H1 (cell line): Measurements from ENCODE around the gene RYK. TPM values are rescaled to one million over a fixed set of nuclear protein-coding genes. Genes with fewer than 3 reads are reported as not detected.

ENCODE experiments used
- CTCF ChIA-PET: fragments of 300-600 bp; sonication (Branson Sonifier 250); formaldehyde crosslinking; loops from one replicate; lab custom pipeline; 2021; ENCODE audit not compliant: partially characterized antibody; lab: Charles Lee
- POLR2A ChIA-PET: fragments of 300-600 bp; sonication (Branson Sonifier 250); formaldehyde crosslinking; loops from one replicate; lab custom pipeline; 2021; ENCODE audit warnings: inconsistent platforms; ENCODE audit not compliant: partially characterized antibody; lab: Charles Lee
- DNase-seq, 2 experiments: peaks; one replicate each; pipeline versions ENCODE4 v3.0.0 to v3.0.0-alpha.2; 2010 to 2022; ENCODE audit warnings: low spot score in 2 of 2, low read depth in 1 of 2, mixed read lengths in 1 of 2
- FAIRE-seq: peaks from 2 replicates; lab custom pipeline; 2011; peaks lifted over from hg19 to GRCh38; lab: Jason Lieb, UNC
- H2AFZ ChIP-seq: 2 replicates; pipeline ENCODE4 v1.8.1; 2012; ENCODE audit warnings: low read length, inconsistent platforms
- H2AK5ac ChIP-seq: 2 replicates; pipeline ENCODE4 v1.6.1; 2013; ENCODE audit warnings: low read depth, low read length
- H2BK120ac ChIP-seq: replicated peaks from 2 replicates; pipeline ENCODE3; 2013; ENCODE audit warnings: low read depth, low read length, inconsistent platforms
- H2BK12ac ChIP-seq: 2 replicates; pipeline ENCODE4 v1.6.1; 2013; ENCODE audit warnings: low read depth, low read length
- H2BK15ac ChIP-seq: 2 replicates; pipeline ENCODE4 v1.6.1; 2013; ENCODE audit warnings: low read length
- H2BK20ac ChIP-seq: 2 replicates; pipeline ENCODE4 v1.6.1; 2013; ENCODE audit warnings: low read length
- H2BK5ac ChIP-seq: 2 replicates; pipeline ENCODE4 v1.6.1; 2013; ENCODE audit warnings: low read depth, low read length
- H3K14ac ChIP-seq: 2 replicates; pipeline ENCODE4 v1.6.1; 2013; ENCODE audit warnings: inconsistent platforms; ENCODE audit not compliant: insufficient read length
- H3K18ac ChIP-seq: 2 replicates; pipeline ENCODE4 v1.6.1; 2013; ENCODE audit warnings: low read length; ENCODE audit errors: extremely low read depth
- H3K23ac ChIP-seq: 2 replicates; pipeline ENCODE4 v1.6.1; 2013; ENCODE audit warnings: inconsistent platforms; ENCODE audit not compliant: insufficient read length
- H3K23me2 ChIP-seq: 2 replicates; pipeline ENCODE4 v1.6.1; 2013; ENCODE audit warnings: low read depth, low read length
- H3K27ac ChIP-seq: 2 replicates; pipeline ENCODE4 v1.6.1; 2011; ENCODE audit warnings: low read depth, low read length, inconsistent platforms
- H3K27me3 ChIP-seq, 4 experiments: replicated peaks in 1 of 4; 1 replicate in 1 of 4; 2 replicates in 3 of 4; pipeline versions ENCODE4 v1.6.1 to v1.8.1; 2011 to 2013; ENCODE audit warnings: low read length in 3 of 4, mild to moderate bottlenecking in 3 of 4, inconsistent platforms in 2 of 4, mixed read lengths in 2 of 4, moderate library complexity in 1 of 4; ENCODE audit not compliant: control insufficient read depth in 3 of 4, insufficient read depth in 3 of 4; ENCODE audit errors: extremely low read depth in 1 of 4
- H3K36me3 ChIP-seq, 4 experiments: 2 replicates each; pipeline versions ENCODE4 v1.6.1 to v1.8.1; 2011 to 2013; ENCODE audit warnings: mild to moderate bottlenecking in 4 of 4, low read length in 3 of 4, moderate library complexity in 2 of 4, control low read depth in 1 of 4, inconsistent platforms in 1 of 4; ENCODE audit not compliant: insufficient read depth in 4 of 4, control insufficient read depth in 2 of 4
- H3K4ac ChIP-seq: replicated peaks from 2 replicates; pipeline ENCODE3; 2013; ENCODE audit warnings: low read length, low read depth, mixed read lengths, inconsistent platforms; ENCODE audit not compliant: insufficient read length
- H3K4me1 ChIP-seq, 4 experiments: replicated peaks in 1 of 4; 1 replicate in 1 of 4; 2 replicates in 3 of 4; pipeline versions ENCODE4 v1.6.1 to v1.8.1; 2011 to 2013; ENCODE audit warnings: low read length in 3 of 4, inconsistent platforms in 2 of 4, mixed read lengths in 1 of 4; ENCODE audit not compliant: insufficient read depth in 4 of 4, control insufficient read depth in 3 of 4
- H3K4me2 ChIP-seq, 2 experiments: 2 replicates each; pipeline versions ENCODE4 v1.6.1 to v1.8.1; 2011 to 2013; ENCODE audit warnings: low read depth in 2 of 2, low read length in 2 of 2, control low read depth in 1 of 2, inconsistent platforms in 1 of 2, mild to moderate bottlenecking in 1 of 2; ENCODE audit not compliant: insufficient read depth in 1 of 2
- H3K4me3 ChIP-seq, 4 experiments: fragments of 200-600, 300-600 bp in 1 of 4; sonication (generic), shearing (Covaris generic), sonication (Bioruptor Twin) in 1 of 4; 2 replicates each; pipeline versions ENCODE4 v1.5.1 to v1.8.1; 2011 to 2016; ENCODE audit warnings: low read length in 4 of 4, low read depth in 3 of 4, control low read depth in 2 of 4, inconsistent platforms in 2 of 4, mild to moderate bottlenecking in 2 of 4, mixed read lengths in 1 of 4, moderate library complexity in 1 of 4; ENCODE audit not compliant: insufficient read depth in 2 of 4; ENCODE audit errors: extremely low read depth in 1 of 4
- H3K56ac ChIP-seq: replicated peaks from 2 replicates; pipeline ENCODE3; 2013; ENCODE audit warnings: low read depth, mild to moderate bottlenecking, mixed read lengths, low read length, inconsistent platforms; ENCODE audit not compliant: insufficient read length
- H3K79me1 ChIP-seq: 2 replicates; pipeline ENCODE4 v1.6.1; 2013; ENCODE audit warnings: low read depth, low read length, control low read depth
- H3K79me2 ChIP-seq, 2 experiments: 2 replicates each; pipeline versions ENCODE4 v1.6.1 to v1.8.1; 2012 to 2013; ENCODE audit warnings: low read length in 2 of 2, mild to moderate bottlenecking in 2 of 2, inconsistent platforms in 1 of 2; ENCODE audit not compliant: insufficient read depth in 2 of 2, control insufficient read depth in 1 of 2
- H3K9ac ChIP-seq, 4 experiments: replicated peaks in 1 of 4; 1 replicate in 1 of 4; 2 replicates in 3 of 4; pipeline versions ENCODE4 v1.6.1 to v1.8.1; 2011 to 2013; ENCODE audit warnings: low read depth in 3 of 4, low read length in 3 of 4, control low read depth in 2 of 4, mild to moderate bottlenecking in 2 of 4, moderate library complexity in 2 of 4, inconsistent platforms in 1 of 4; ENCODE audit errors: extremely low read depth in 1 of 4
- H3K9me3 ChIP-seq, 2 experiments: 2 replicates each; pipeline versions ENCODE4 v1.6.1 to v1.8.1; 2012 to 2013; ENCODE audit warnings: mild to moderate bottlenecking in 2 of 2, moderate library complexity in 2 of 2, control low read depth in 1 of 2, inconsistent platforms in 1 of 2, low read depth in 1 of 2, low read length in 1 of 2, mixed read lengths in 1 of 2; ENCODE audit not compliant: insufficient read depth in 2 of 2
- H4K20me1 ChIP-seq, 2 experiments: replicated peaks in 1 of 2; 2 replicates each; pipeline versions ENCODE3 to v1.8.1; 2011 to 2013; ENCODE audit warnings: inconsistent platforms in 2 of 2, low read length in 2 of 2, mild to moderate bottlenecking in 1 of 2; ENCODE audit not compliant: insufficient read depth in 2 of 2, control insufficient read depth in 1 of 2
- H4K5ac ChIP-seq: 2 replicates; pipeline ENCODE4 v1.6.1; 2013; ENCODE audit warnings: low read length, low read depth, mixed read lengths, inconsistent platforms; ENCODE audit not compliant: insufficient read length
- H4K8ac ChIP-seq: 2 replicates; pipeline ENCODE4 v1.8.0; 2013; ENCODE audit warnings: mild to moderate bottlenecking, moderate library complexity, low read length, inconsistent platforms; ENCODE audit not compliant: insufficient read depth; ENCODE audit errors: extremely low read depth
- H4K91ac ChIP-seq: replicated peaks from 2 replicates; pipeline ENCODE3; 2013; ENCODE audit warnings: low read length, mixed read lengths, inconsistent platforms; ENCODE audit not compliant: insufficient read length
- BRCA1 ChIP-seq: IDR thresholded peaks from 2 replicates; pipeline ENCODE4 v1.6.1; 2012; ENCODE audit warnings: low read depth, low read length, improper control_type of control experiment
- CHD2 ChIP-seq: IDR thresholded peaks from 2 replicates; pipeline ENCODE4 v1.6.1; 2012; ENCODE audit warnings: low read length, improper control_type of control experiment
- EZH2 ChIP-seq: fragments of 200-600 bp; sonication (generic); IDR thresholded peaks from 2 replicates; pipeline ENCODE4 v1.7.1; 2012; ENCODE audit warnings: low read depth, mild to moderate bottlenecking, moderate library complexity, low read length, inconsistent platforms; ENCODE audit not compliant: severe bottlenecking
- KDM1A ChIP-seq: fragments of 200-600, 300-600 bp; sonication (generic); IDR thresholded peaks from 2 replicates; pipeline ENCODE4 v1.7.1; 2016; ENCODE audit warnings: mild to moderate bottlenecking, low read length, borderline replicate concordance
- KDM5A ChIP-seq: fragments of 200-600 bp; IDR thresholded peaks from 2 replicates; pipeline ENCODE4 v1.7.1; 2012; ENCODE audit warnings: mild to moderate bottlenecking, low read length, inconsistent platforms, mixed read lengths
- POLR2A ChIP-seq, 2 experiments: IDR thresholded peaks; 1 replicate in 1 of 2; 2 replicates in 1 of 2; pipeline ENCODE4 v1.6.1; 2011; ENCODE audit warnings: low read depth in 2 of 2, low read length in 2 of 2, mild to moderate bottlenecking in 2 of 2; ENCODE audit errors: control extremely low read depth in 1 of 2
- RAD21 ChIP-seq, 2 experiments: IDR thresholded peaks in 1 of 2; conservative IDR thresholded peaks in 1 of 2; 2 replicates each; pipeline ENCODE4 v1.6.1; 2011; ENCODE audit warnings: low read depth in 2 of 2, low read length in 2 of 2, improper control_type of control experiment in 1 of 2, inconsistent platforms in 1 of 2, mild to moderate bottlenecking in 1 of 2, moderate library complexity in 1 of 2
- SRF ChIP-seq: IDR thresholded peaks from 2 replicates; pipeline ENCODE4 v1.6.1; 2011; ENCODE audit warnings: mild to moderate bottlenecking, low read depth, low read length, moderate library complexity
- TBP ChIP-seq: IDR thresholded peaks from 2 replicates; pipeline ENCODE4 v1.6.1; 2011; ENCODE audit warnings: low read depth, low read length, improper control_type of control experiment
- WGBS, 2 experiments: shearing (Covaris generic) in 1 of 2; methylation state at CpG; one replicate each; pipeline versions ENCODE4 v1.1.6 to v1.1.7; 2013 to 2015; ENCODE audit warnings: low lambda C conversion rate in 2 of 2, mixed read lengths in 2 of 2, inconsistent platforms in 1 of 2, low coverage in 1 of 2, missing lambda C conversion rate in 1 of 2; ENCODE audit not compliant: insufficient replicate concordance in 2 of 2, insufficient coverage in 1 of 2, insufficient read length in 1 of 2; ENCODE audit errors: extremely low coverage in 1 of 2, missing lambda C conversion rate in 1 of 2; 5-methylcytosine and 5-hydroxymethylcytosine counted together
- polyA plus RNA-seq, 7 experiments: library from polyadenylated mRNA; depleted of rRNA in 3 of 7; stranded (reverse) in 5 of 7; unstranded in 2 of 7; fragments of >200 nt in 5 of 7; fragments of 200-250 nt in 2 of 7; gene quantifications; 1 replicate in 5 of 7; 2 replicates in 1 of 7; 4 replicates in 1 of 7; pipeline versions ENCODE4 v1.2.1 to v1.2.3, GENCODE V29; 2011 to 2013; ENCODE audit warnings: missing spikeins in 2 of 7, mixed read lengths in 2 of 7
- total RNA-seq: library from RNA; stranded (reverse); fragmentation: NEBNext Ultra II Directional; extraction: Animal tissue kit (Norgen Biotek cat#: 25700); gene quantifications from 2 replicates; pipeline ENCODE4 v1.2.1, GENCODE V29; 2021

RYK gene
- total and polyA plus RNA-seq, 2 of the 8 experiments (the other 6 are each of a cell fraction or from before 2014, with no cell fraction given) = 30.5 to 63.8 TPM

GRCh38 chr3:134134698-134135415, 115.8 kb downstream of the RYK start:
- TF ChIP-seq TBP (no peak), BRCA1 (no peak), EZH2 (no peak), RAD21 (IDR thresholded peaks at IDR 0.05 in 1 of 2, conservative IDR thresholded peaks at IDR 0.05 in 1 of 2; ENCODE audit: low read depth in 2 of 2, low read length in 2 of 2) (no peak), SRF (no peak), KDM5A (no peak), KDM1A (no peak), POLR2A (IDR thresholded peaks at IDR 0.05; ENCODE audit: control extremely low read depth in 1 of 2, low read depth in 2 of 2, low read length in 2 of 2) (no peak), CHD2 (no peak)
- Histone ChIP-seq H2BK5ac (no peak overlapping the region), H3K79me2 (no peaks in the 10 kb centered on the region), H4K91ac (no peak overlapping the region), H3K14ac (no peak overlapping the region), H3K56ac (no peak overlapping the region), H3K9me3 (0 out of 4 replicates have a peak, but pooled peaks cover 0 to 6% of the 10 kb centered on the region in 2 experiments), H4K20me1 (no peaks in the 10 kb centered on the region), H3K4ac (no peak overlapping the region), H4K5ac (no peak overlapping the region), H3K4me1 (no peaks in the 10 kb centered on the region), H3K4me2 (no peak overlapping the region), H2AK5ac (no peak overlapping the region), H3K27me3 (no peaks in the 10 kb centered on the region), H3K4me3 (no peak overlapping the region), H3K36me3 (no peaks in the 10 kb centered on the region; a peak in 1 of 8 replicates), H4K8ac (peak overlapping the region; percentile 57), H2BK12ac (no peak overlapping the region), H2AFZ (no peak overlapping the region), H3K23ac (no peak overlapping the region), H2BK120ac (no peak overlapping the region), H3K18ac (no peak overlapping the region), H3K27ac (no peak overlapping the region), H3K79me1 (no peaks in the 10 kb centered on the region), H3K9ac (no peak overlapping the region), H3K23me2 (no peaks in the 10 kb centered on the region; the same call in 1 of the 2 replicates), H2BK20ac (no peak overlapping the region), H2BK15ac (no peak overlapping the region)
- CTCF ChIA-PET = interaction anchor here (0.5 to 3.4 kb wide), 8 partner anchors 8 to 328 kb away, joined by 3 to 18 read pairs (median 4); no protein-coding TSS in a partner anchor
- DNase-seq (no peak), FAIRE-seq (no peak)
- WGBS, 2 experiments = 85% methylated on average over 3 of the region's 3 CpGs; no CpG with 5 or more reads in 1 of the 2 experiments
- POLR2A ChIA-PET = interaction anchor here (0.5 to 1.7 kb wide), 2 partner anchors 14 to 17 kb away, joined by 3 read pairs; no protein-coding TSS in a partner anchor
